ENCODE measurements around the gene DOCK2.

- no peak for TF ChIP-seq POLR2A (IDR thresholded peaks at IDR 0.05)
- no peak for TF ChIP-seq CTCF (IDR thresholded peaks at IDR 0.05 in 4 of 5, conservative IDR thresholded peaks at IDR 0.05 in 1 of 5)
Measured at GRCh38 chr5:170012622-170013021, 375.5 kb downstream of the DOCK2 start.
